Panc1 (cell line): ENCODE results near the gene PITX1. TPM values are rescaled to one million over a fixed set of nuclear protein-coding genes. Genes with fewer than 3 reads are reported as not detected.

Source experiments
- ATAC-seq: fragments of 200-7000 bp; cut with Tn5 transposase; 2 replicates; pipeline ENCODE4 v1.9.1; 2020; ENCODE audit warnings: mild to moderate bottlenecking, moderate library complexity
- BruUV-seq: library from RNA; stranded (reverse); fragments of 400-500 nt; replicated peaks from 2 replicates; lab custom pipeline; 2021; lab: Mats Ljungman, UMichigan
- CTCF ChIA-PET: fragments of 300-600 bp; sonication (Branson Sonifier 250); formaldehyde crosslinking; loops from one replicate; lab custom pipeline; 2022; ENCODE audit warnings: antibody characterized with exemption; lab: Charles Lee
- POLR2A ChIA-PET: fragments of 300-600 bp; sonication (Branson Sonifier 250); formaldehyde crosslinking; loops from one replicate; lab custom pipeline; 2022; ENCODE audit warnings: antibody characterized with exemption; lab: Charles Lee
- DNase-seq: peaks from one replicate; pipeline ENCODE4 v3.0.0-alpha.2; 2010; ENCODE audit warnings: low read depth, low spot score
- H3K27ac ChIP-seq: 2 replicates; pipeline ENCODE4 v1.5.1; 2011; ENCODE audit warnings: mild to moderate bottlenecking, low read length, inconsistent platforms
- H3K27me3 ChIP-seq: fragments of 200-500 bp; sonication (Bioruptor generic); 2 replicates; pipeline ENCODE4 v1.6.0; 2014; ENCODE audit warnings: low read length, inconsistent platforms; ENCODE audit not compliant: control insufficient read depth, insufficient read depth
- H3K36me3 ChIP-seq: fragments of 200-500 bp; sonication (Bioruptor generic); 2 replicates; pipeline ENCODE4 v1.5.1; 2014; ENCODE audit warnings: inconsistent platforms, mild to moderate bottlenecking, low read length, moderate library complexity; ENCODE audit not compliant: control insufficient read depth, insufficient read depth
- H3K4me1 ChIP-seq: 2 replicates; pipeline ENCODE4 v1.5.1; 2011; ENCODE audit warnings: inconsistent platforms, mild to moderate bottlenecking, low read length, moderate library complexity; ENCODE audit not compliant: control insufficient read depth, insufficient read depth
- H3K4me3 ChIP-seq, 2 experiments: 2 replicates each; pipeline ENCODE4 v1.5.1; 2011 to 2012; ENCODE audit warnings: low read depth in 2 of 2, low read length in 2 of 2, mild to moderate bottlenecking in 2 of 2, inconsistent platforms in 1 of 2, moderate library complexity in 1 of 2
- H3K9me3 ChIP-seq: fragments of 200-500 bp; sonication (Bioruptor generic); 2 replicates; pipeline ENCODE4 v1.5.1; 2014; ENCODE audit warnings: low read depth, mild to moderate bottlenecking, inconsistent platforms, low read length, moderate library complexity; ENCODE audit not compliant: control insufficient read depth, insufficient read depth
- POLR2AphosphoS5 ChIP-seq: IDR thresholded peaks from 2 replicates; pipeline ENCODE4 v1.6.1; 2012; ENCODE audit warnings: mild to moderate bottlenecking, low read depth, low read length, moderate library complexity
- REST ChIP-seq, 2 experiments: IDR thresholded peaks; 2 replicates each; pipeline ENCODE4 v1.6.1; 2011 to 2012; ENCODE audit warnings: low read depth in 2 of 2, control low read depth in 1 of 2, low read length in 1 of 2, mild to moderate bottlenecking in 1 of 2, moderate library complexity in 1 of 2; ENCODE audit not compliant: insufficient read depth in 1 of 2
- SIN3A ChIP-seq: IDR thresholded peaks from 2 replicates; pipeline ENCODE4 v1.6.1; 2012; ENCODE audit warnings: low read depth, mild to moderate bottlenecking, low read length, moderate library complexity, borderline replicate concordance; ENCODE audit not compliant: insufficient read depth
- TCF7L2 ChIP-seq: IDR thresholded peaks from 2 replicates; pipeline ENCODE4 v1.6.1; 2011; ENCODE audit warnings: mild to moderate bottlenecking, low read depth, low read length, inconsistent platforms
- in situ Hi-C: cut with HindIII; loops from 2 replicates; pipeline ENCODE4 v1.10.0; 2016; ENCODE audit warnings: low sequenced_read_pairs, low pct_unique_long_range_greater_than_20kb
- intact Hi-C: fragments of 100-400 bp; cut with micrococcal nuclease; formaldehyde crosslinking; loops from one replicate; pipeline ENCODE4 v1.10.0; 2022; ENCODE audit not compliant: unreplicated experiment
- total RNA-seq: library from RNA; stranded (reverse); gene quantifications from one replicate; pipeline ENCODE4 v1.2.1, GENCODE V29; 2021; ENCODE audit not compliant: unreplicated experiment
- TF ChIP-seq, protein P1 (sequence below): fragments of 450-650 bp; IDR thresholded peaks from 2 replicates; pipeline ENCODE4 v1.5.1; 2017; ENCODE audit warnings: mild to moderate bottlenecking

The PITX1 gene
- total RNA-seq, 1 experiment from 2014 or later, result 41.5 TPM

GRCh38 chr5:135058331-135058732, 24.3 kb upstream of the PITX1 start:
- DNase-seq (no peak), ATAC-seq (no peak)
- in situ Hi-C loops, result no loop called here
- no peaks in the 10 kb centered on the region for H3K9me3 ChIP-seq
- no peaks in the 10 kb centered on the region for H3K36me3 ChIP-seq
- no peak overlapping the region for H3K4me3 ChIP-seq
- POLR2A ChIA-PET, result no interaction called here
- intact Hi-C loops, result no loop called here
- H3K27me3 ChIP-seq, result no peaks in the 10 kb centered on the region
- H3K4me1 ChIP-seq, result no peaks in the 10 kb centered on the region
- H3K27ac ChIP-seq, result no peak overlapping the region
- BruUV-seq, result no TSS peak
- CTCF ChIA-PET, result no interaction called here
- TF ChIP-seq POLR2AphosphoS5 (no peak), REST (IDR thresholded peaks at IDR 0.05; ENCODE audit: insufficient read depth in 1 of 2, low read depth in 2 of 2, low read length in 1 of 2) (no peak), TCF7L2 (no peak), SIN3A (no peak)
- TF ChIP-seq, protein P1, sequence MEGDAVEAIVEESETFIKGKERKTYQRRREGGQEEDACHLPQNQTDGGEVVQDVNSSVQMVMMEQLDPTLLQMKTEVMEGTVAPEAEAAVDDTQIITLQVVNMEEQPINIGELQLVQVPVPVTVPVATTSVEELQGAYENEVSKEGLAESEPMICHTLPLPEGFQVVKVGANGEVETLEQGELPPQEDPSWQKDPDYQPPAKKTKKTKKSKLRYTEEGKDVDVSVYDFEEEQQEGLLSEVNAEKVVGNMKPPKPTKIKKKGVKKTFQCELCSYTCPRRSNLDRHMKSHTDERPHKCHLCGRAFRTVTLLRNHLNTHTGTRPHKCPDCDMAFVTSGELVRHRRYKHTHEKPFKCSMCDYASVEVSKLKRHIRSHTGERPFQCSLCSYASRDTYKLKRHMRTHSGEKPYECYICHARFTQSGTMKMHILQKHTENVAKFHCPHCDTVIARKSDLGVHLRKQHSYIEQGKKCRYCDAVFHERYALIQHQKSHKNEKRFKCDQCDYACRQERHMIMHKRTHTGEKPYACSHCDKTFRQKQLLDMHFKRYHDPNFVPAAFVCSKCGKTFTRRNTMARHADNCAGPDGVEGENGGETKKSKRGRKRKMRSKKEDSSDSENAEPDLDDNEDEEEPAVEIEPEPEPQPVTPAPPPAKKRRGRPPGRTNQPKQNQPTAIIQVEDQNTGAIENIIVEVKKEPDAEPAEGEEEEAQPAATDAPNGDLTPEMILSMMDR, result no peak

GRCh38 chr5:135057233-135057632, 23.2 kb upstream of the PITX1 start:
- ChIA-PET CTCF (no interaction called here), POLR2A (no interaction called here)
- Histone ChIP-seq H3K27ac (no peak overlapping the region), H3K9me3 (no peaks in the 10 kb centered on the region), H3K27me3 (no peaks in the 10 kb centered on the region), H3K4me1 (no peaks in the 10 kb centered on the region), H3K36me3 (no peaks in the 10 kb centered on the region), H3K4me3 (no peak overlapping the region)
- TF ChIP-seq REST (IDR thresholded peaks at IDR 0.05; ENCODE audit: insufficient read depth in 1 of 2, low read depth in 2 of 2, low read length in 1 of 2), result no peak
- no peak for TF ChIP-seq TCF7L2
- no peak for TF ChIP-seq POLR2AphosphoS5
- TF ChIP-seq, protein P1, result no peak
- TF ChIP-seq SIN3A, result no peak
- no TSS peak for BruUV-seq
- ATAC-seq, result no peak
- intact Hi-C loops (no loop called here), in situ Hi-C loops (no loop called here)
- no peak for DNase-seq
